GM06990 (cell line): Measurements from ENCODE around the gene GNPDA2.

Experiments
- DNase-seq: peaks from one replicate; pipeline ENCODE4 v3.0.0-alpha.2; 2011; ENCODE audit not compliant: insufficient read length; ENCODE audit errors: extremely low read depth
- H3K27me3 ChIP-seq: replicated peaks from 2 replicates; pipeline ENCODE4 v1.6.0; 2011; ENCODE audit warnings: low read length; ENCODE audit not compliant: control insufficient read depth, insufficient read depth
- H3K36me3 ChIP-seq: 2 replicates; pipeline ENCODE4 v1.5.1; 2011; ENCODE audit warnings: low read length; ENCODE audit not compliant: control insufficient read depth, insufficient read depth
- H3K4me3 ChIP-seq: replicated peaks from 2 replicates; pipeline ENCODE4 v1.5.1; 2011; ENCODE audit warnings: low read depth, mild to moderate bottlenecking, control low read depth, low read length
- TF ChIP-seq, protein P1 (sequence below): IDR thresholded peaks from 2 replicates; pipeline ENCODE4 v1.5.1; 2011; ENCODE audit warnings: low read length, control low read depth, mild to moderate bottlenecking, inconsistent platforms; ENCODE audit not compliant: insufficient read depth, poor library complexity, severe bottlenecking

GNPDA2 gene

DNA sequence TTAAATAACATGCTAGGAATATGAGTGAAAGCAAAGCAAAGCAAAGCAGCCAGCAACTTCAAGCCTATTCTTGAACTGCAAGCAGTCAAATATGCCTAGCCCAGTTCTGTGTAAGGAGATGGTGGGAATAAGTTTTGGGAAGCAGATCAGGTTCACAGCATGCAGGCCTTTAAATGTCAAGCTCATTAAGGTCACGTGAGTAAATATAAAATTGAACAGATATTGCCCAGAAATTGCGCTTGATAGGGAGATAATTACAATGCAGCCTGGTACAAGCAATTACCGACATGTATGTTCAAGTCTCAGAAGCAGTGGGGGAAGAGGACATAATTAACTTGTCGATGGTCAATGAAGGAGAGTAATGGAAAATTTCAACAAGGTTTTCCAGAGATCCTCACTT is 6.0 kb downstream of the GNPDA2 start:
- no peak for DNase-seq

DNA sequence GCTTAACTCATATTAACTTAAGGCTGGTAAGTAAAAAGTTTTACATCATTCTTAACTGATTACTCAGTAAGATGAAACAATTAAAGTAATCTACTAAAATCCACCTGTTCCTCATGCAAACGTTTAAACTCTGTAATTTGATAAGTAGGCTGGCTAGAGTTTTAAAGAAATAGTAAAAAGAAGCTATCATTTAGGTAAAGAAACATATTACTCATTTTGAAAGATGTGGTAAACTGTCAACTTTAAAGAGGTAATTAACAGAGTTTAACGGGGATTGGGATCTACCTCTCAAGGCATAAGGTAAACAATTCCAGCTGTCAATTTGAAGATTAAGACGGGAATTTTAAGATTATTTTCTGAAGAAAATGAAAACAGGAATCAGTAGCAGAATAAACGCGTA is 9.8 kb downstream of the GNPDA2 start:
- DNase-seq: no peak
- no peak overlapping the region for H3K4me3 ChIP-seq

More for the DNA sequence above, 6.0 kb downstream of the GNPDA2 start:
- Histone ChIP-seq H3K27me3 (no peaks in the 10 kb centered on the region), H3K4me3 (no peak overlapping the region), H3K36me3 (peaks cover 2% of the 10 kb centered on the region; the same call in 1 of the 2 replicates)
- TF ChIP-seq, protein P1, sequence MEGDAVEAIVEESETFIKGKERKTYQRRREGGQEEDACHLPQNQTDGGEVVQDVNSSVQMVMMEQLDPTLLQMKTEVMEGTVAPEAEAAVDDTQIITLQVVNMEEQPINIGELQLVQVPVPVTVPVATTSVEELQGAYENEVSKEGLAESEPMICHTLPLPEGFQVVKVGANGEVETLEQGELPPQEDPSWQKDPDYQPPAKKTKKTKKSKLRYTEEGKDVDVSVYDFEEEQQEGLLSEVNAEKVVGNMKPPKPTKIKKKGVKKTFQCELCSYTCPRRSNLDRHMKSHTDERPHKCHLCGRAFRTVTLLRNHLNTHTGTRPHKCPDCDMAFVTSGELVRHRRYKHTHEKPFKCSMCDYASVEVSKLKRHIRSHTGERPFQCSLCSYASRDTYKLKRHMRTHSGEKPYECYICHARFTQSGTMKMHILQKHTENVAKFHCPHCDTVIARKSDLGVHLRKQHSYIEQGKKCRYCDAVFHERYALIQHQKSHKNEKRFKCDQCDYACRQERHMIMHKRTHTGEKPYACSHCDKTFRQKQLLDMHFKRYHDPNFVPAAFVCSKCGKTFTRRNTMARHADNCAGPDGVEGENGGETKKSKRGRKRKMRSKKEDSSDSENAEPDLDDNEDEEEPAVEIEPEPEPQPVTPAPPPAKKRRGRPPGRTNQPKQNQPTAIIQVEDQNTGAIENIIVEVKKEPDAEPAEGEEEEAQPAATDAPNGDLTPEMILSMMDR: no peak

DNA sequence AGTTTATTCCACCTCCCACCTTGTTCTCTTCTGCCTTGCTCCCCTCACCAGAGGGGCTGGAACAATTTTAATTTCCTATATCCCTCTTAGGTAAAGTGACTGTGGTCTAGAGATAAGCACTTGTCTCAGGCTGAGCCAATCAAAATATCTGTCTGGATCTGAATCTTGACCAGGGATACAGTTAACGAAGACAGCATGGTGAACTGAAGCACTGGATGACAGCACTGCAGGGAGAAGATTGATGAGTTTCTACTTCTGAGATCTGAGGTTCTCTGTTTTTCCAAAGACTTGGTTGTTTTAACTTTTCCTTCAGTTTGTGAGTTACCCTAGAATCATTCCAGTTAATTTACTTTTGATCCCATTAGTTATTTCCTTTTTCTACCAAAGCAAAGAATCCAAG is 13.2 kb downstream of the GNPDA2 start:
- Histone ChIP-seq H3K27me3 (no peaks in the 10 kb centered on the region), H3K36me3 (no peaks in the 10 kb centered on the region), H3K4me3 (no peak overlapping the region)
- TF ChIP-seq, protein P1: no peak
- no peak for DNase-seq

More for the DNA sequence above, 9.8 kb downstream of the GNPDA2 start:
- H3K27me3 ChIP-seq: no peaks in the 10 kb centered on the region
- H3K36me3 ChIP-seq: peaks cover 2% of the 10 kb centered on the region; the same call in 1 of the 2 replicates
- TF ChIP-seq, protein P1: no peak

DNA sequence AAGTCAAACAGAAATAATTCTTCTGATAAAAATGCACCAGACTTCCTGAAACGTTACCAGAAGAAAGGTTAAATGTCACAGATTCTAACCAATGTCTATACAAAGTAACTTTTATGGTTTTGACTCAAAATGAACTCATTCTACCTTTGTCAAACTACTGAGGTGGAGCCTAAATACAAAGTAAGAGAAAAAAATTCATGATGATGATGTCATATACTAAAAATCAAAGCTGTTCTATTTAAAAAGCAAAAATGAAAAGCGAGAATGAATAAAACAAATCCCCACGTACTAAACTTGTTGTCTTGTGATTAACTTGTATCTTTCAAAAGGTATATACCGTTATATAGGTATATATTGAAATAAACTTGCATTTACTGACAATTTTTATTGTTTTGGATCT is 21.7 kb downstream of the GNPDA2 start:
- Histone ChIP-seq H3K36me3 (peaks cover 1% of the 10 kb centered on the region; the same call in 1 of the 2 replicates), H3K27me3 (no peaks in the 10 kb centered on the region), H3K4me3 (no peak overlapping the region)
- TF ChIP-seq, protein P1: no peak
- DNase-seq: no peak

DNA sequence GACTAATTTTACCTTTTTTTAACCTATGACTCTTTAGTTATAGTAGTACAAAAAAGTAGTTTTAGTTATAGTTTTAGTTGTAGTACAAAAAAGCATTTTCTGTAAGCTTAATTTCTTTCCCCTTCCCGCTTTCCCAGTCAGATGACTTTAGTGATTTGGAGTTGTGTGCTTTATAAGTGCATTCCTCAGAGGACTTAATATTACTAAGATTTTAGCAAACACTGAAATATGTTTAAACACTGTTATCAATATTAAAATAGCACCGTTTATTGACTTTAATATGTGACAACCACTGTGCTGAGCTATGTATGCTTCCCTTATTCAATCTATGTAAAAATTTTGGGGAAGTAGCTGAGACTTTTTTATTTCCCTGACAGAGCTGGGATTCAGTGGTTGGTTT is 25.3 kb downstream of the GNPDA2 start:
- TF ChIP-seq, protein P1: no peak
- no peak overlapping the region for H3K4me3 ChIP-seq
- no peak for DNase-seq
- H3K36me3 ChIP-seq: peaks cover 10% of the 10 kb centered on the region
- no peaks in the 10 kb centered on the region for H3K27me3 ChIP-seq

DNA sequence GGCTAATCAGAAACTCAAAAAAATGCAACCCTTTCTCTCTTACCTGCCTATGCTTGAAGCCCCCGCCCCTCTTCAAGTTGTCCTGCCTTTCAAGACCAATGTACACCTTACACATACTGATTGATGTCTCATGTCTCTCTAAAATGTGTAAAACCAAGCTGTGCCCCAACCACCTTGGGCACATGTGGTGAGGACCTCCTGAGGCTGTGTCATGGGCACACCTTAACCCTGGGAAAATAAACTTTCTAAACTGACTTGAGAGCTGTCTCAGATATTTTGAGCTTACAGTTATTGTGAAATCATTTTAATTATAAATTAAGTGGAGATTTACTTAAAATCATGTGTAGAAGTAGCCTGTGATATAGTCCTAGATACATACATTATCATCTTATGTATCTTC is 25.9 kb downstream of the GNPDA2 start:
- TF ChIP-seq, protein P1: no peak
- H3K36me3 ChIP-seq: peaks cover 10% of the 10 kb centered on the region
- no peak overlapping the region for H3K4me3 ChIP-seq
- no peaks in the 10 kb centered on the region for H3K27me3 ChIP-seq
- no peak for DNase-seq
